WTC11 (cell line): ENCODE data around the gene PRRG1. TPM values are rescaled to one million over a fixed set of nuclear protein-coding genes. Genes with fewer than 3 reads are reported as not detected.
"Not testable (repeated sequence)": the region's sequence is repeated elsewhere in the genome, so short reads cannot be mapped to it uniquely, and the experiment has no call there.

Source experiments
- ATAC-seq: fragments of 200-7000 bp; cut with Tn5 transposase; 2 replicates; pipeline ENCODE4 v1.10.0; 2021; ENCODE audit warnings: mild to moderate bottlenecking, moderate library complexity
- CTCF ChIA-PET: fragments of 300-600 bp; sonication (Branson Sonifier 250); formaldehyde crosslinking; loops from one replicate; lab custom pipeline; 2021; ENCODE audit warnings: antibody characterized with exemption; lab: Charles Lee
- POLR2A ChIA-PET: fragments of 350-600 bp; sonication (Branson Sonifier 250); formaldehyde crosslinking; loops from one replicate; lab custom pipeline; 2021; ENCODE audit warnings: antibody characterized with exemption; lab: Charles Lee
- DNase-seq: peaks from one replicate; pipeline ENCODE4 v3.0.0; 2021; ENCODE audit warnings: low spot score
- H3K27ac Mint-ChIP-seq: 2 replicates; pipeline ENCODE4 v1.8.0; 2021; ENCODE audit warnings: mixed read lengths
- H3K27me3 Mint-ChIP-seq: 2 replicates; pipeline ENCODE4 v1.8.0; 2021; ENCODE audit warnings: low read depth, mild to moderate bottlenecking, moderate library complexity, mixed read lengths
- H3K36me3 Mint-ChIP-seq: 2 replicates; pipeline ENCODE4 v1.8.0; 2021; ENCODE audit warnings: mixed read lengths
- H3K4me1 Mint-ChIP-seq: 2 replicates; pipeline ENCODE4 v1.8.0; 2022; ENCODE audit warnings: mixed read lengths
- H3K4me3 Mint-ChIP-seq: 2 replicates; pipeline ENCODE4 v1.8.0; 2021; ENCODE audit warnings: mild to moderate bottlenecking, moderate library complexity, mixed read lengths
- H3K9me3 Mint-ChIP-seq: 2 replicates; pipeline ENCODE4 v1.8.0; 2021; ENCODE audit warnings: mixed read lengths
- CBFB ChIP-seq: sonication (generic); formaldehyde crosslinking; IDR thresholded peaks from 2 replicates; pipeline ENCODE4 v1.8.1; 2022; ENCODE audit warnings: mild to moderate bottlenecking, low read depth, missing genetic modification reagents
- E2F4 ChIP-seq: sonication (generic); formaldehyde crosslinking; IDR thresholded peaks from 2 replicates; pipeline ENCODE4 v1.8.1; 2022; ENCODE audit warnings: low read depth, mild to moderate bottlenecking, moderate library complexity, missing genetic modification reagents, borderline replicate concordance
- ETV6 ChIP-seq: sonication (generic); formaldehyde crosslinking; IDR thresholded peaks from 2 replicates; pipeline ENCODE4 v1.8.1; 2022; ENCODE audit warnings: mild to moderate bottlenecking, missing genetic modification reagents
- GTF2I ChIP-seq: fragments of 250-450 bp; sonication (Bioruptor Pico); conservative IDR thresholded peaks from 2 replicates; pipeline ENCODE4 v1.4.0; 2021; ENCODE audit warnings: mild to moderate bottlenecking
- NR2C2 ChIP-seq: sonication (generic); formaldehyde crosslinking; IDR thresholded peaks from 2 replicates; pipeline ENCODE4 v1.8.0; 2022; ENCODE audit warnings: mild to moderate bottlenecking, missing genetic modification reagents
- RELA ChIP-seq: sonication (generic); formaldehyde crosslinking; IDR thresholded peaks from 2 replicates; pipeline ENCODE4 v1.8.1; 2022; ENCODE audit warnings: missing genetic modification reagents, mild to moderate bottlenecking, borderline replicate concordance
- SMAD4 ChIP-seq: sonication (generic); formaldehyde crosslinking; IDR thresholded peaks from 2 replicates; pipeline ENCODE4 v1.8.0; 2022; ENCODE audit warnings: mild to moderate bottlenecking, missing genetic modification reagents
- TP53 ChIP-seq: sonication (generic); formaldehyde crosslinking; IDR thresholded peaks from 2 replicates; pipeline ENCODE4 v1.8.1; 2023; ENCODE audit warnings: mild to moderate bottlenecking, missing genetic modification reagents
- ZBTB21 ChIP-seq: sonication (generic); formaldehyde crosslinking; IDR thresholded peaks from 2 replicates; pipeline ENCODE4 v1.8.1; 2023; ENCODE audit warnings: mild to moderate bottlenecking, missing genetic modification reagents, borderline replicate concordance
- ZMAT4 ChIP-seq: fragments of 250-450 bp; sonication (Bioruptor Pico); IDR thresholded peaks from 2 replicates; pipeline ENCODE4 v1.9.0; 2021; ENCODE audit warnings: mild to moderate bottlenecking
- ZNF263 ChIP-seq: sonication (generic); formaldehyde crosslinking; IDR thresholded peaks from 2 replicates; pipeline ENCODE4 v1.8.1; 2022; ENCODE audit warnings: low read depth, mild to moderate bottlenecking, moderate library complexity, missing genetic modification reagents
- ZNF317 ChIP-seq: sonication (generic); formaldehyde crosslinking; IDR thresholded peaks from 2 replicates; pipeline ENCODE4 v1.8.1; 2023; ENCODE audit warnings: low read depth, mild to moderate bottlenecking, moderate library complexity, missing genetic modification reagents, borderline replicate concordance
- ZNF423 ChIP-seq: fragments of 250-450 bp; sonication (Bioruptor Pico); IDR thresholded peaks from 2 replicates; pipeline ENCODE4 v2.1.2; 2022; ENCODE audit warnings: mild to moderate bottlenecking, moderate library complexity
- total RNA-seq: library from RNA; stranded (reverse); gene quantifications from 3 replicates; pipeline ENCODE4 v1.2.3, GENCODE V29; 2021
- TF ChIP-seq, protein P1 (sequence below): fragments of 250-450 bp; sonication (Bioruptor Pico); IDR thresholded peaks from 2 replicates; pipeline ENCODE4 v1.8.0; 2021; ENCODE audit warnings: mild to moderate bottlenecking
- TF ChIP-seq, protein P2 (sequence below): sonication (generic); formaldehyde crosslinking; IDR thresholded peaks from 2 replicates; pipeline ENCODE4 v1.8.0; 2023; ENCODE audit warnings: mild to moderate bottlenecking, missing genetic modification reagents
- TF ChIP-seq, protein P3 (sequence below): sonication (generic); formaldehyde crosslinking; IDR thresholded peaks from 2 replicates; pipeline ENCODE4 v1.8.1; 2023; ENCODE audit warnings: mild to moderate bottlenecking, missing genetic modification reagents, borderline replicate concordance
- TF ChIP-seq, protein P4 (sequence below): sonication (generic); formaldehyde crosslinking; IDR thresholded peaks from 2 replicates; pipeline ENCODE4 v1.8.1; 2022; ENCODE audit warnings: mild to moderate bottlenecking, missing genetic modification reagents, moderate library complexity, borderline replicate concordance
- TF ChIP-seq, protein P5 (sequence below): sonication (generic); formaldehyde crosslinking; IDR thresholded peaks from 2 replicates; pipeline ENCODE4 v1.8.0; 2022; ENCODE audit warnings: mild to moderate bottlenecking, missing genetic modification reagents

Gene PRRG1
- total RNA-seq, 1 experiment from 2014 or later = 8.1 TPM

- TF ChIP-seq E2F4 (CRISPR knock-in tag) = no peak
- TF ChIP-seq ZNF263 (CRISPR knock-in tag) = no peak
- TF ChIP-seq CBFB = no peak
- no peak for TF ChIP-seq ZNF423
- no peak for TF ChIP-seq ZMAT4 (CRISPR knock-in tag)
- TF ChIP-seq SMAD4 (CRISPR knock-in tag) = no peak
- TF ChIP-seq RELA = no peak
These were observed 46.6 kb upstream of the PRRG1 start (continued) for GRCh38 chrX:37302569-37302968.

- H3K9me3 Mint-ChIP-seq, DNase-seq, H3K27ac Mint-ChIP-seq, H3K4me3 Mint-ChIP-seq, ATAC-seq, CTCF ChIA-PET, POLR2A ChIA-PET, H3K27me3 Mint-ChIP-seq, H3K4me1 Mint-ChIP-seq, H3K36me3 Mint-ChIP-seq: not testable (repeated sequence)
These were observed 43.9 kb upstream of the PRRG1 start for GRCh38 chrX:37305238-37305637.

GRCh38 chrX:37314531-37314930 is 34.6 kb upstream of the PRRG1 start:
- ATAC-seq = no peak
- CTCF ChIA-PET = no interaction called here
- H3K27ac Mint-ChIP-seq = no peak overlapping the region
- no peak overlapping the region for H3K4me3 Mint-ChIP-seq
- peaks cover 7% of the 10 kb centered on the region; the same call in 1 of the 2 replicates for H3K4me1 Mint-ChIP-seq
- no peaks in the 10 kb centered on the region for H3K9me3 Mint-ChIP-seq
- TF ChIP-seq, protein P1, sequence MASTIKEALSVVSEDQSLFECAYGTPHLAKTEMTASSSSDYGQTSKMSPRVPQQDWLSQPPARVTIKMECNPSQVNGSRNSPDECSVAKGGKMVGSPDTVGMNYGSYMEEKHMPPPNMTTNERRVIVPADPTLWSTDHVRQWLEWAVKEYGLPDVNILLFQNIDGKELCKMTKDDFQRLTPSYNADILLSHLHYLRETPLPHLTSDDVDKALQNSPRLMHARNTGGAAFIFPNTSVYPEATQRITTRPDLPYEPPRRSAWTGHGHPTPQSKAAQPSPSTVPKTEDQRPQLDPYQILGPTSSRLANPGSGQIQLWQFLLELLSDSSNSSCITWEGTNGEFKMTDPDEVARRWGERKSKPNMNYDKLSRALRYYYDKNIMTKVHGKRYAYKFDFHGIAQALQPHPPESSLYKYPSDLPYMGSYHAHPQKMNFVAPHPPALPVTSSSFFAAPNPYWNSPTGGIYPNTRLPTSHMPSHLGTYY (CRISPR knock-in tag) = no peak
- TF ChIP-seq ZNF317 (CRISPR knock-in tag) (no peak), TP53 (CRISPR knock-in tag) (no peak), GTF2I (no peak), ETV6 (CRISPR knock-in tag) (no peak), NR2C2 (CRISPR knock-in tag) (no peak), ZBTB21 (CRISPR knock-in tag) (no peak)
- TF ChIP-seq, protein P2, sequence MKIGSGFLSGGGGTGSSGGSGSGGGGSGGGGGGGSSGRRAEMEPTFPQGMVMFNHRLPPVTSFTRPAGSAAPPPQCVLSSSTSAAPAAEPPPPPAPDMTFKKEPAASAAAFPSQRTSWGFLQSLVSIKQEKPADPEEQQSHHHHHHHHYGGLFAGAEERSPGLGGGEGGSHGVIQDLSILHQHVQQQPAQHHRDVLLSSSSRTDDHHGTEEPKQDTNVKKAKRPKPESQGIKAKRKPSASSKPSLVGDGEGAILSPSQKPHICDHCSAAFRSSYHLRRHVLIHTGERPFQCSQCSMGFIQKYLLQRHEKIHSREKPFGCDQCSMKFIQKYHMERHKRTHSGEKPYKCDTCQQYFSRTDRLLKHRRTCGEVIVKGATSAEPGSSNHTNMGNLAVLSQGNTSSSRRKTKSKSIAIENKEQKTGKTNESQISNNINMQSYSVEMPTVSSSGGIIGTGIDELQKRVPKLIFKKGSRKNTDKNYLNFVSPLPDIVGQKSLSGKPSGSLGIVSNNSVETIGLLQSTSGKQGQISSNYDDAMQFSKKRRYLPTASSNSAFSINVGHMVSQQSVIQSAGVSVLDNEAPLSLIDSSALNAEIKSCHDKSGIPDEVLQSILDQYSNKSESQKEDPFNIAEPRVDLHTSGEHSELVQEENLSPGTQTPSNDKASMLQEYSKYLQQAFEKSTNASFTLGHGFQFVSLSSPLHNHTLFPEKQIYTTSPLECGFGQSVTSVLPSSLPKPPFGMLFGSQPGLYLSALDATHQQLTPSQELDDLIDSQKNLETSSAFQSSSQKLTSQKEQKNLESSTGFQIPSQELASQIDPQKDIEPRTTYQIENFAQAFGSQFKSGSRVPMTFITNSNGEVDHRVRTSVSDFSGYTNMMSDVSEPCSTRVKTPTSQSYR (CRISPR knock-in tag) = no peak
- TF ChIP-seq, protein P3, sequence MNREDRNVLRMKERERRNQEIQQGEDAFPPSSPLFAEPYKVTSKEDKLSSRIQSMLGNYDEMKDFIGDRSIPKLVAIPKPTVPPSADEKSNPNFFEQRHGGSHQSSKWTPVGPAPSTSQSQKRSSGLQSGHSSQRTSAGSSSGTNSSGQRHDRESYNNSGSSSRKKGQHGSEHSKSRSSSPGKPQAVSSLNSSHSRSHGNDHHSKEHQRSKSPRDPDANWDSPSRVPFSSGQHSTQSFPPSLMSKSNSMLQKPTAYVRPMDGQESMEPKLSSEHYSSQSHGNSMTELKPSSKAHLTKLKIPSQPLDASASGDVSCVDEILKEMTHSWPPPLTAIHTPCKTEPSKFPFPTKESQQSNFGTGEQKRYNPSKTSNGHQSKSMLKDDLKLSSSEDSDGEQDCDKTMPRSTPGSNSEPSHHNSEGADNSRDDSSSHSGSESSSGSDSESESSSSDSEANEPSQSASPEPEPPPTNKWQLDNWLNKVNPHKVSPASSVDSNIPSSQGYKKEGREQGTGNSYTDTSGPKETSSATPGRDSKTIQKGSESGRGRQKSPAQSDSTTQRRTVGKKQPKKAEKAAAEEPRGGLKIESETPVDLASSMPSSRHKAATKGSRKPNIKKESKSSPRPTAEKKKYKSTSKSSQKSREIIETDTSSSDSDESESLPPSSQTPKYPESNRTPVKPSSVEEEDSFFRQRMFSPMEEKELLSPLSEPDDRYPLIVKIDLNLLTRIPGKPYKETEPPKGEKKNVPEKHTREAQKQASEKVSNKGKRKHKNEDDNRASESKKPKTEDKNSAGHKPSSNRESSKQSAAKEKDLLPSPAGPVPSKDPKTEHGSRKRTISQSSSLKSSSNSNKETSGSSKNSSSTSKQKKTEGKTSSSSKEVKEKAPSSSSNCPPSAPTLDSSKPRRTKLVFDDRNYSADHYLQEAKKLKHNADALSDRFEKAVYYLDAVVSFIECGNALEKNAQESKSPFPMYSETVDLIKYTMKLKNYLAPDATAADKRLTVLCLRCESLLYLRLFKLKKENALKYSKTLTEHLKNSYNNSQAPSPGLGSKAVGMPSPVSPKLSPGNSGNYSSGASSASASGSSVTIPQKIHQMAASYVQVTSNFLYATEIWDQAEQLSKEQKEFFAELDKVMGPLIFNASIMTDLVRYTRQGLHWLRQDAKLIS (CRISPR knock-in tag) = no peak
- TF ChIP-seq, protein P4, sequence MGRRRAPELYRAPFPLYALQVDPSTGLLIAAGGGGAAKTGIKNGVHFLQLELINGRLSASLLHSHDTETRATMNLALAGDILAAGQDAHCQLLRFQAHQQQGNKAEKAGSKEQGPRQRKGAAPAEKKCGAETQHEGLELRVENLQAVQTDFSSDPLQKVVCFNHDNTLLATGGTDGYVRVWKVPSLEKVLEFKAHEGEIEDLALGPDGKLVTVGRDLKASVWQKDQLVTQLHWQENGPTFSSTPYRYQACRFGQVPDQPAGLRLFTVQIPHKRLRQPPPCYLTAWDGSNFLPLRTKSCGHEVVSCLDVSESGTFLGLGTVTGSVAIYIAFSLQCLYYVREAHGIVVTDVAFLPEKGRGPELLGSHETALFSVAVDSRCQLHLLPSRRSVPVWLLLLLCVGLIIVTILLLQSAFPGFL = no peak
- TF ChIP-seq, protein P5, sequence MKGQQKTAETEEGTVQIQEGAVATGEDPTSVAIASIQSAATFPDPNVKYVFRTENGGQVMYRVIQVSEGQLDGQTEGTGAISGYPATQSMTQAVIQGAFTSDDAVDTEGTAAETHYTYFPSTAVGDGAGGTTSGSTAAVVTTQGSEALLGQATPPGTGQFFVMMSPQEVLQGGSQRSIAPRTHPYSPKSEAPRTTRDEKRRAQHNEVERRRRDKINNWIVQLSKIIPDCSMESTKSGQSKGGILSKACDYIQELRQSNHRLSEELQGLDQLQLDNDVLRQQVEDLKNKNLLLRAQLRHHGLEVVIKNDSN (CRISPR knock-in tag) = no peak
- H3K36me3 Mint-ChIP-seq = no peaks in the 10 kb centered on the region
- POLR2A ChIA-PET = no interaction called here
- H3K27me3 Mint-ChIP-seq = no peaks in the 10 kb centered on the region
- no peak for DNase-seq
